Hepatocyte (in vitro differentiated cells): ENCODE measurements around the gene DLX4. TPM values are rescaled to one million over a fixed set of nuclear protein-coding genes. Genes with fewer than 3 reads are reported as not detected.
A peak's percentile ranks its signal among the peaks of the same experiment; 100 is the strongest.

Experiments
- DNase-seq: peaks from one replicate; pipeline ENCODE4 v3.0.0-alpha.2; 2016; ENCODE audit warnings: low spot score
- H2AFZ ChIP-seq: fragments of 200-600 bp; sonication (generic); 2 replicates; pipeline ENCODE4 v1.6.0; 2016; ENCODE audit warnings: antibody characterized with exemption, mild to moderate bottlenecking
- H3K27ac ChIP-seq: fragments of 200-600 bp; sonication (generic); 2 replicates; pipeline ENCODE4 v1.5.1; 2016; ENCODE audit warnings: mild to moderate bottlenecking
- H3K27me3 ChIP-seq: fragments of 200-600 bp; sonication (generic); 2 replicates; pipeline ENCODE4 v1.6.1; 2016
- H3K36me3 ChIP-seq: fragments of 200-600 bp; sonication (generic); replicated peaks from 2 replicates; pipeline ENCODE4 v1.5.1; 2016; ENCODE audit warnings: low read depth; ENCODE audit not compliant: insufficient read depth
- H3K4me1 ChIP-seq: fragments of 200-600 bp; sonication (generic); 2 replicates; pipeline ENCODE4 v1.5.1; 2016; ENCODE audit warnings: mild to moderate bottlenecking, moderate library complexity; ENCODE audit not compliant: insufficient read depth
- H3K4me2 ChIP-seq: fragments of 200-600 bp; sonication (generic); 2 replicates; pipeline ENCODE4 v1.6.0; 2016
- H3K4me3 ChIP-seq: fragments of 200-600 bp; sonication (generic); 2 replicates; pipeline ENCODE4 v1.5.1; 2016; ENCODE audit warnings: mild to moderate bottlenecking
- H3K79me2 ChIP-seq: fragments of 200-600 bp; sonication (generic); 2 replicates; pipeline ENCODE4 v1.6.0; 2017; ENCODE audit warnings: mild to moderate bottlenecking
- H3K9me2 ChIP-seq: fragments of 200-600 bp; sonication (generic); replicated peaks from 2 replicates; pipeline ENCODE4 v1.6.0; 2017; ENCODE audit warnings: mild to moderate bottlenecking; ENCODE audit not compliant: insufficient read depth
- H3K9me3 ChIP-seq: fragments of 200-600 bp; sonication (generic); 2 replicates; pipeline ENCODE4 v1.5.1; 2016; ENCODE audit warnings: low read depth, mild to moderate bottlenecking
- H4K20me1 ChIP-seq: fragments of 200-600 bp; sonication (generic); 2 replicates; pipeline ENCODE4 v1.6.0; 2016; ENCODE audit warnings: mild to moderate bottlenecking; ENCODE audit not compliant: insufficient read depth, poor library complexity, severe bottlenecking
- CTCF ChIP-seq: fragments of 200-600 bp; sonication (generic); IDR thresholded peaks from 2 replicates; pipeline ENCODE4 v1.5.1; 2016; ENCODE audit warnings: antibody characterized with exemption, mild to moderate bottlenecking; ENCODE audit not compliant: poor library complexity
- EZH2 ChIP-seq: fragments of 200-600 bp; sonication (generic); IDR thresholded peaks from 2 replicates; pipeline ENCODE4 v1.6.1; 2016; ENCODE audit warnings: antibody characterized with exemption, mild to moderate bottlenecking, borderline replicate concordance
- EZH2phosphoT487 ChIP-seq: fragments of 200-600 bp; sonication (generic); IDR thresholded peaks from one replicate; pipeline ENCODE4 v1.6.1; 2018; ENCODE audit warnings: antibody characterized with exemption, mild to moderate bottlenecking, low read depth, moderate library complexity; ENCODE audit not compliant: unreplicated experiment, severe bottlenecking
- WGBS: methylation state at CpG from one replicate; pipeline ENCODE4 v1.1.6; 2016; ENCODE audit warnings: low lambda C conversion rate; ENCODE audit errors: missing lambda C conversion rate; 5-methylcytosine and 5-hydroxymethylcytosine counted together
- polyA plus RNA-seq: library from polyadenylated mRNA; unstranded; fragments of >200 nt; fragmentation: Nextera tagmentation; extraction: Ambion mirVana; gene quantifications from 2 replicates; pipeline ENCODE4 v1.2.1, GENCODE V29; 2016
- total RNA-seq: library from RNA; depleted of rRNA; stranded (reverse); fragments of >200 nt; gene quantifications from 2 replicates; pipeline ENCODE4 v1.2.3, GENCODE V29; 2014

The DLX4 gene
- total and polyA plus RNA-seq, 2 experiments from 2014 or later = 0.17 to 1.4 TPM

GRCh38 chr17:49992191-49992932 lies 23.4 kb downstream of the DLX4 start:
- peak overlapping the region; percentile 94 for H3K4me2 ChIP-seq
- TF ChIP-seq EZH2 (no peak), CTCF (no peak), EZH2phosphoT487 (no peak)
- peaks cover 66% of the 10 kb centered on the region for H3K27me3 ChIP-seq

GRCh38 chr17:49992933-49993422 lies 24.0 kb downstream of the DLX4 start:
- Histone ChIP-seq H3K36me3 (no peaks in the 10 kb centered on the region), H3K9me2 (no peaks in the 10 kb centered on the region), H3K27me3 (peaks cover 66% of the 10 kb centered on the region), H4K20me1 (no peaks in the 10 kb centered on the region), H2AFZ (peak overlapping the region; percentile 66), H3K27ac (no peak overlapping the region), H3K4me3 (peak overlapping the region; percentile 32), H3K79me2 (no peaks in the 10 kb centered on the region), H3K4me2 (peak overlapping the region; percentile 94), H3K9me3 (no peaks in the 10 kb centered on the region), H3K4me1 (peaks cover 22% of the 10 kb centered on the region)
- WGBS = 20% methylated on average over 23 of the region's 23 CpGs
- no peak for TF ChIP-seq EZH2phosphoT487
- no peak for DNase-seq

More at GRCh38 chr17:49992191-49992932, 23.4 kb downstream of the DLX4 start:
- no peak for DNase-seq
- Histone ChIP-seq H3K36me3 (no peaks in the 10 kb centered on the region), H2AFZ (no peak overlapping the region), H3K79me2 (no peaks in the 10 kb centered on the region), H3K4me1 (peaks cover 25% of the 10 kb centered on the region), H3K4me3 (no peak overlapping the region), H4K20me1 (no peaks in the 10 kb centered on the region), H3K27ac (no peak overlapping the region), H3K9me2 (no peaks in the 10 kb centered on the region), H3K9me3 (no peaks in the 10 kb centered on the region)
- 77% methylated on average over 13 of the region's 13 CpGs for WGBS

DNA sequence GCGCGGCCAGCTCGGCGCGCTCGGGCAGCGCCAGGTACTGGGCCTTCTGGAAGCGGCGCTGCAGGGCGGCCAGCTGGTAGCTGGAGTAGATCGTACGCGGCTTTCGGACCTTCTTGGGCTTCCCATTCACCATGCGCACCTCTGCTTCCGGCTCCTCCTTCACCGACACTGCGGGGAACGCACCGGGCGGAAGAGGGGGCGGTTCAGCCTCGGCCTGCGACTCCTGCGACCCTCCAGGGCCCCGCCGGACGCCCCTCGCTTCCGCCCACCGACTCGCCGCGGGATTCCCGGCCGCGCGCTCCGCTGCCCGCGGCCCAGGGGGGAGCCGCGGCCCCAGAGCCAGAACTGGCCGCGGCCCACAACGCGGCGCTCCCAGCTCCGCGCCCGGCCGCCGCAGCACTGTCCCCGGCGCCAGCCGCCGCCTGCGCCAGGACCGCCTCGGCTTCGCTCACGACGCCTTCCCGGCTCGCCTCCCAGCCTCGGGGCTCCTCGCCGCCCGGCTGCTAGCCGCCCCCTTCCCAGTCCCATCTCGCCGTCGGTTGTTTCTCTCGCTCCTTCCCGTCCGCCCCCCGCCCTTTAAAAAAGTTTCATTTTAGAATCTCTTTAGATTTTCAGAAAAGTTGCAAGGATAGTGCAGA lies 24.6 kb downstream of the DLX4 start:
- peaks cover 22% of the 10 kb centered on the region for H3K4me1 ChIP-seq
- peak; percentile 64 for DNase-seq
- no peaks in the 10 kb centered on the region for H4K20me1 ChIP-seq
- TF ChIP-seq CTCF (no peak), EZH2 (no peak), EZH2phosphoT487 (no peak)
- H3K27me3 ChIP-seq = peaks cover 66% of the 10 kb centered on the region
- no peaks in the 10 kb centered on the region for H3K36me3 ChIP-seq
- H3K9me2 ChIP-seq = no peaks in the 10 kb centered on the region
- peak overlapping the region; percentile 94 for H3K4me2 ChIP-seq
- H3K4me3 ChIP-seq = peak overlapping the region; percentile 32
- no peaks in the 10 kb centered on the region for H3K79me2 ChIP-seq
- WGBS = 5% methylated on average over 37 of the region's 77 CpGs
- H3K9me3 ChIP-seq = no peaks in the 10 kb centered on the region
- H3K27ac ChIP-seq = no peak overlapping the region
- H2AFZ ChIP-seq = peak overlapping the region; percentile 66
